GM21526 (cell line): ENCODE data around the gene GPSM1.

Experiments
- ATAC-seq: cut with Tn5 transposase; IDR thresholded peaks from one replicate; pipeline ENCODE4 v1.9.1; 2021; ENCODE audit warnings: moderate library complexity; ENCODE audit not compliant: unreplicated experiment, low FRiP score

The GPSM1 gene

DNA sequence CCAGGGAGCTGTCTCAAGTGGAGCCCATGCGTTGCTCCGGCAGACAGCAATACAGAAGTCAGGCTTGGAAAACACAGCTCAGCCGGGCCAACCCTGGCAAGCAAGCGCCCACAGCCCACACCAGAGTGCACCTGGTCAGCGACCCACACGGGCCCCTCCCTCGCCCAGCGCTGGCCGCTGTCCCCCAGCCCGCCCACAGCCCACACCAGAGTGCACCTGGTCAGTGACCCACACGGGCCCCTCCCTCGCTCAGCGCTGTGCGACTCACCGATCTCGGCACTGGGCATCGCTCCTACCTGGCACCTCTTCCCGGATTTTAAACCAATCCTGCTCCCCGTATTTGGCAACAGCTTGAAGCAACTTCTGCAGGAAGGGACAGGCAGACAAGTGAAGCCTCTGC is 59.9 kb downstream of the GPSM1 start:
- ATAC-seq = no peak

DNA sequence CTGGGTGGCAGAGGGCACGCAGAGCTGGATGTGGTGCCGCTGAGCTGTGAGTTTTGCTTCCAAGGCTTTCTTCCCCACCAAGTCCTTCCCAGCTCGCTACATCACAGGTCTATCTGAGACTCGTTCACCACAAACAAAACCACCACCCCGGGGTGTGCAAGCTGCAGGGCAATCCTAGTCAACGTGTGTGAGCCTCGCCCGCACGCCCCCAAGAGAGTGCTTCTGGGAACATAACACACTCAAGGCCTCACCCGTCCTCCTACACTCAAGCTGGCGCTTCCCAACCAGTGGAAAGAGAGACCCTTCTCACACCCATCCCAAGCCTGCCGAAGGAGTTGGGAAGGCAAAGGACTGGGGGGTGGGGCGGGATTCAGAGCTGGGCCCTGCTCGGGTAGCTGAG is 62.1 kb downstream of the GPSM1 start:
- ATAC-seq = no peak

DNA sequence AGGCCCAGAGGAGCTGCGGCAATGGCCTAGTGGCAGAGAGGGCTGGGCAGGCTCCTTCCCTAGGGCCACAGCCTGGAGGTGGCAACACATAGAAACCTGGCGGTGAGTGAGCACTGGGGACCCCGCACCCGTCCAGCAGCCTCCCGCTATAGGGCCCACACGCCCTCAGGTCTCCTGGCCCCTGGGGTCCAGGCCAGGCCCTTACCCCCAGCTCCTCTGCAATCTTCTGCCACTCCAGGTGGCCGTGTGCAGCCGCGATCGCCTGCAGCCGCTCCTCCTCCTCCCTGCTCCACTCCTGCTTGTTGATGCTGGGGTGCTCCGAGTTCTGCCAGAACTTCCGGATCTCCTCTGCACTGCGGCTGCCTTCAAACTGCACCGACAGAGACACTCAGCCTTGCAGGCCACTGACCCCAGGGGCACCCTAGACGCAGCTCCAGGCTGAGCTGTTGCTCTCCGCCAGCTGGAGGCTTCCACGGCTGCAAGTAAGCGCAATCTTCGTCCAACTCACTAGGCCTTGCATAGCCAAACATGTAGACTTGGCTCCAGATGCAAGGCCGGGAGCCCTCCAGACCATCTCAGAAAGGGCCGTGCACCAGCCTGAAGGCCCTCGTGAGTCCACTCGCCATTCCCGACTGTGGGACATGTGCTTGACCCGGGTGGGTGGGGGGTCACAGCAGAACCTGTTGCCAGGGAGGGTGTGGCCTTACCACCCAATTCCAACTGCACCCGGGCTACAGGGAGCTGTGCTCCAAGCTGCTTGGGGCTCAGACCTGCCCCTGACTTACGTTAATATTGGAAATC is 64.6 kb downstream of the GPSM1 start:
- no peak for ATAC-seq

DNA sequence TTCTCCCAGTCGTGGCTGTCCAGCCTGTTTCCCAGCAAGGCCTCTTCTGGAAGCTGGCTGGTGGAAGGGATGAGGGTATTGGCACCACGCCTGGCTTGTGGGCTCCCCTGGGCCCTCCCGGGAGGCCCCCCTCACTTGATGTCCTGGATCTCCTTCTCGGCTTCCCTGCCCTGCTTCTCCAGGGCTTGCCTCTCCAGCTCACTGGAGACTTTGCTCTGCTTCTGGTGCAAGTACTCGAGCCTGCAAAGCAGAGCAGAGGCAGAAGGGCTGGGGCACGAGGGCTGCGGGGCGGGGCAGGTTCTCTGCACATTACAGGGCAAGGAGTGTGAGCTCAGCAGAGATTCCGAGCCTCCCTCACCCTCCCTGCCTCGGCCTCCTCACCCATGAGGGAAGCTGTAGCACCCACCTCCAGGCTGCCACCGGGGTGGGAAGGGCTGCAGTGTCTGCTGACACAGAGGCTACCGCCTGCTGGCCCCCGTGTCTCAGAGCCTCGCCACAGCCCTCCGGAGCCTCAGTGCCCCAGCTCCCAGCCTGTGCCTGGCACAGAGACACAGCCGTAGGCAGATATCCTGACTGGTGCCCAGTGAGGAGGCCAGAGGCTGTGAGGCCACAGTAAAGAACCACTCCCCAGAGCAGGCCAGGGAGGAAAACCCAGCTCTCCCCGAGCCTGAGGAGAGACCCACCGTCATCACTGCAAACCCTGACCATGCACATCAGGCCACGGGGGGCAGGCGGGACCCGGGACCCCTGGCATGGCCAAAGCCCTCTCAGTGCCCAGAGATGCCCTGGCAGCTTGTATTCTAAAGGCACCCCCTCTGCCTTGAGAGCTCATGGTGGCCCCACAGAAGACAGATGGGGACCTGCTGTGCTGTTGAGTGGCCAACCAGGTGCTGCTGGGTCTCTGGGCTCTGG is 65.5 kb downstream of the GPSM1 start:
- no peak for ATAC-seq

DNA sequence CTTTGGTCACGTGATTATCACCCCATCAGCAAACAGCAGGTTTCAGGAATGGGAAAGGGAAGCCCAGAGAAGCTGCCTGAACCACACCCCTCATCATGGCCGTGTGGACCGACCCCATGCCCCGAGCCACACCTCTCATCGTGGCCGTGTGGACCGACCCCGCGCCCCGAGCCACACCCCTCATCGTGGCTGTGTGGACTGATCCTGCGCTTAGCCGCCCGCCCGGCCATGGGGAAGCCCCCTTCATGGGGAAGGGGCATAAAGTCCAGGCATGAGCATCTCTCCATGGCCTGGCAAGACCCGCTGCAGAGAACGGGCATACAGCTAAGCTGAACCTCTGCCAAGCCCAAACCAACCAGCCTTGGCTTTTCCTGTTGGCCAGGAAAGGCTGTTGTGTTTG is 66.2 kb downstream of the GPSM1 start:
- no peak for ATAC-seq

DNA sequence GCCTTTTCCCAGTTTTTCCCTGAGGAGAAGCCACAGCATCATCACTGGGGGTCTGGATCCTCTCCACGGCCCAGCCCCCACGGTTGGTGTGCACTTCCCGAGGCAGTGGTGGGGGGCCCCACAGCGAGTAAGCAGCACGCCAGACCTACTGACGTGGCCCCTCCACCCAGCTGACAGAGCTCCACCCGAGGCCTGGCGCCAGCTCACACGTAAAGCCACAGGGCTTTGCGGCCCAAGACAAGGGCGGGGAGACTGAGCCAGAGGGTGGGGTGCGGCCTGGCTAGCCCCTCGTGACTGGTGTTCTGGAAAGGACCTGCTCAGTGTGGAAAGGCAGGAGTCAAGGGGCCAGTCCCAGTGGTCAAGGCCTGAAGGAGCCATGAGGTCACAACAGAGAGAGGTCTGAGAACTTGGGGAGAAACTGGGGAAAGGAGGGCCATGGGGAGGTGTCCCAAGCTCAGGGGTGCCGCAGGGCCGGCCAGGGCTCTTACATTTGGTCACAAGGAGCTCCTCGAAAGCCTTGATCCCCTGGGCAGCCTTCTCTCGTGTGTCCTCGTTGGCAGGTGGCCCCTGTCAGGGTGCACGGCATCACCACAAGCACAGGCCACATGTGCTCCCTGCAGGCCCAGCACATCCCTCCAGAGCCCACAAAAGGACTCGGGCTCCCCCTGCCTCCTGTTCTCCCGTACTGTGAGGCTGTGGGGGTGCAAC is 67.1 kb downstream of the GPSM1 start:
- ATAC-seq = no peak

DNA sequence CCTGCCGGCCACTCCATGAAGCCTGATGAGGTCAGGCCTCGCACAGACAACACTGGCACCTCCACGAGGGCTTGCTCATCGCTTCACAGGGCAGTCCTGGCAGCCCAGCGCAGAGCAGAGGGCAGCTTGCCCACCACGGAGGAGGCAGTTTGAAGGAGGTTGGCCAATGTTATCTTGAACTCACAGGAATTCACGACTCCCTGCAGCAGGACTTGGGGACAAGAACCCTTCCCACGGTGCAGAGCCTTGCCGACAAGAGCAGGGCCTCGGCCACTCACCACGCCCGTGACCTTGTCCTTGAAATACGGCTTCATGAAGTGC is 67.6 kb downstream of the GPSM1 start:
- ATAC-seq = no peak

DNA sequence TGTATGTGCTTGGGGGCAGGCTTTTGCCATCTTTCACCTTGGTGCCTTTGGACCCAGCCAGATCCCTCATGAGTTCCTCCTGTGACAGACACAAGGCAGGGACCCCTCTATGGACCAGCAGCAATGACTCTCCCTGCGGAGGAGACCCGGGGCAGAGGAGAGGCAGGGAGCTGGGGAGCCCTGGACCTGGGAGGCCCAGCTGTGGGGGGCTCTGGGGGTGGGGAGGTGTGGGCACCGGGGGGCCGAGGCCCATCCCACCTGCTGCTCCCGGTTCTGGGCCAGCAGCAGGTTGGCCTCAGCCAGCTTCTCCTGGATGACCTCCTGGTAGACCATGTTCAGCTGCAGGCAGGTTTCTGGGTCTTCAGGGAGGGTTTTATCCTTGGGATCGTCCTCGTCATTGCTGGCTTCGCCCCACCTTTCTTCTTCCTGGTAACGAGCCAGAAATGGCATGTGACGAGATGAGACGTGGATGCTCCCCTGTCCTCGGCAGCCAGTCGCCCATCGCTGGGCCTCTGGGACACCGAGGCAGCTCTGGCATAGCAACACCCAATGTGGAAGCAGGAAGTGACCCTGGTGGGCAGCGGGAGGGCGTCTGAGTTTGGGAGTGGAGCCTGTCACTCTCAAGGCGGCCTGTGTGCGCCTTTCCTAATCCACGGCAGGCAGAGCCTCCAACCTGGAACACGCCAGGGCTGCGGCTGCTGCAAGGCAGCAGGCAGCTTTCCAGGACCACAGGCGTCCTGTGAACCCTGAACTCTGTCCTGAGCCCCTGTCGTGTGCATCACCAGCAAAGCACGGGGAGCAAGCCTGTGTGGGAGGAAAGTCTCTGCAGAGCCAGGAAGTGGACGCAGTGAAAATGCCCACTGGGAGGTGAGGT is 68.2 kb downstream of the GPSM1 start:
- no peak for ATAC-seq

DNA sequence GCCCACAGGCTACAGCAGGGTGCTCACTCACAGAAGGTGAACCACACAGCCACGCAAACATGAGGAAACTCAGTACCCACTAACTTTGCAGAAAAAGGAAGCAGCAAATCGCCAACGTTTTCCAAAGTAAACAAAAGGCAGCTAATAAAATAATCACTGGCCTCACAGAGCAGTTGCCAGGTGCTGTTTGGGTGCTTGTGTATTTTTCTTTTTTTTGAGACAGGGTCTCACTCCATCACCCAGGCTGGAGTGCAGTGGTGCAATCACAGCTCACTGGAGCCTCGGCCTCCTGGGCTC is 68.8 kb downstream of the GPSM1 start:
- no peak for ATAC-seq

DNA sequence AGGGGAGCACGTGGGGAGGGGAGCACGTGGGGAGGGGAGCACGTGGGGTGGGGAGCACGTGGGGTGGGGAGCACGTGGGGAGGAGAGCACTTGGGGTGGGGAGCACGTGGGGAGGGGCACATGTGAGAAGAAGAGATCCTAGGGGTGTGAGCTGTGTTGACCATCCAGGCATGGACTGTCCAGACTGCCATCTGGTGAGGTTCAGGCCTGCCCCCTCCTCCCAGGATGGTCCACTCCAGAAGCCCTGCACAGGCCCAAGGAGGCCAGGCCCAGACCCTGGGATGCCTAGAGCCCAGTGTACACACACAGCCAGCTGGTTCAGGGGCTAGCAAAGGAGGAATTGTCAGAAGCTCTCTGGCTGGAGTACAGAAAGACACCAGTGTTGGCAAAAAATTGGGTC is 70.3 kb downstream of the GPSM1 start:
- no peak for ATAC-seq

DNA sequence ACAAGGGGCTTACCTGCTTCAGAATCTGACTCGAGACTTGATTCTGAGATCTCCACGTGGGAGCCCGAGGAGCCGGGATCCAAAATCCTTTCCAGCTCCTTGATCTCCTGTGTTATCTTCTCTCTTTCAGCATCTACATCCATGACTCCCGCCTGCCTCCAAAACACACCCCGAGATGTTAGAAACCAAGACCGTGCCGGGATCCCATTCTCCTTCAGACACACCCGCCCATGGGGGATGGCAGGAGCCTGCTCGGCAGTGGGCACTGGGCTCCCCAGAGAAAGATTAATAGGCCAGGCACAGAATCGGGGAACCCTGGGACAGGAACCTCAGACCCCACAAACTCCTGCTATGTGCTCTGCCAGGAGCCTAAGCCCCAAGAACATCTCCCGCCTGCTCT is 70.9 kb downstream of the GPSM1 start:
- no peak for ATAC-seq

DNA sequence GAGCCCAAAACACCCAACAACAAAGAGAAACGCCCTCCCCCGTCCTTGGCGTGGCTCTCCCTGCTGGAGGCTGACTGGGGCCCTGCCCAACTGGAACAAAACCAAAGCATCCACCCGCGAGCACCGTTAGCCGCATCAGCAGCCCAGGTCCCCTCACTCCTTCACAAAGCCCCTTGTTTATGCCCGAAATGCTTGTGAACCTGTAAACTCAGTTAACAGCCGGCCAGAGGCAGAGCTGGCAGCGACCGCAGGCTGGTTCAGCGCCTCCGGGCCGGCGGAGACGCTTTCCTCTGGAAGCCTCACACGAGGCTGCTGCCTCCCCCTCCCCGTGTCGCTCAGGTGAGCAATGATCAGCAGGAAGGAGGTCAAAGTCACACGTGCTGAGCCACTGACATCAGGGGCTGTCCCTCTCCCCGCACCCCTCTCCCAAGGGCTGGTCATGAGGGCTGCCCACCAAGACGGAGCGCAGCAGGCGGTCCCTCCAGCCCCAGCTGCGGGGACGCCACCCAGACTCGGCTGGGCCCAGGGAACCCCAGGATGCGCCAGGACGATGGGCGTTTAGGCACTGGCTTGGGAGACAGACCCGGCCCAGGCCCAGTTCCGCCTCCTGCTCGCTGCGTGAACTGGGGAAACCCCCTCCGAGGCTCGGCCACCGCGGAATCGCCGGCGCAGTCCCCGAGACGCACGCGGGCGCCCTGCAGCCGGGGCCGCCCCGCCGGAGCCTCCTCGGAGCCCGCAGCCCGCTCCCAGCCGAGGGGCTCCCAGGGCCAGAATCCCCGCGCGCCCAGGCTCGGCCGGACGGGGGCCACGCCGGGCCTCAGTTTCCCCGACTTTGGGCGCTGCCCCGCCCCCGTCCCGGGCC is 72.1 kb downstream of the GPSM1 start:
- ATAC-seq = no peak

DNA sequence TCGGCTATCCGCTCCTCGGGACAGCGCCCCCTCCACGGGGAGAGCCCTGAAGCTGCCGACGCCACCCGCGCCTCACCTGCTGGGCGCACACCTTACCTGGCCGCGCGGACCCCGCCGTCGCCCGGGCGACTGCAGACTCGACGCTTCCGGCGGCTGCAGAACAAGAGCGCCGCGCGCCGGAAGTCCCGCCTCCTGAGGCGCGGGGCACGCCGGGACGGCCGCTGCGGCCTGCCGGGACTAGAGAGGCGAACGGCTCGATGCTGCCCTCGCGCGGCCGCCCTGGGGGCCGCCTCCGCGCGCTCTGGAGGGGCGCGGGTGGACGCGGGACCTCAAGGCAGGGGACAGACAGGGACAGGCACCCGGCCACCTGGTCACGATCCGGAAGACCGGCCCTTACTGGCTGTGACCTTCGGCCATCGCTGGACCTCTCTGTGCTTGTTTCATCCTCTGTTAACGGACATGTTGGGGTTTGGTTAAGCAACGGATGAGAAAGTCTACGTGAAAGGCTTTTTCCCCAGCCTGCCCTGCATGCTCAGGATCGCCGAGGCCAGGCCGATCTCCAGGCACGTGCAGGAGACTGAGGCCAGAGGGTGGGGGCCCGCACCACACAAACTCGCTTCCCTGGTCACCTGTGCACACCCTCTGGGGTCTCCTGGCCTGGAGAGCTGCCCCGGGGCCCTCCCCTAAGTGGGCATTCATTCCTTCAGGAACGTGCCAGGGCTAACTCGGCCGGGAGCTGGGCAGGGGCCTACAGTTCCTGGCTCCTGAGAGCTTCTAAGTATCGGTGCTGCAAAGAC is 72.9 kb downstream of the GPSM1 start, which contains the start of gene SNAPC4:
SNAPC4 (minus strand) TSS at position 133 of the 797 bp plus-strand sequence. CDS start 1,742 bp downstream, outside the sequence.
- ATAC-seq = peak; percentile 66

DNA sequence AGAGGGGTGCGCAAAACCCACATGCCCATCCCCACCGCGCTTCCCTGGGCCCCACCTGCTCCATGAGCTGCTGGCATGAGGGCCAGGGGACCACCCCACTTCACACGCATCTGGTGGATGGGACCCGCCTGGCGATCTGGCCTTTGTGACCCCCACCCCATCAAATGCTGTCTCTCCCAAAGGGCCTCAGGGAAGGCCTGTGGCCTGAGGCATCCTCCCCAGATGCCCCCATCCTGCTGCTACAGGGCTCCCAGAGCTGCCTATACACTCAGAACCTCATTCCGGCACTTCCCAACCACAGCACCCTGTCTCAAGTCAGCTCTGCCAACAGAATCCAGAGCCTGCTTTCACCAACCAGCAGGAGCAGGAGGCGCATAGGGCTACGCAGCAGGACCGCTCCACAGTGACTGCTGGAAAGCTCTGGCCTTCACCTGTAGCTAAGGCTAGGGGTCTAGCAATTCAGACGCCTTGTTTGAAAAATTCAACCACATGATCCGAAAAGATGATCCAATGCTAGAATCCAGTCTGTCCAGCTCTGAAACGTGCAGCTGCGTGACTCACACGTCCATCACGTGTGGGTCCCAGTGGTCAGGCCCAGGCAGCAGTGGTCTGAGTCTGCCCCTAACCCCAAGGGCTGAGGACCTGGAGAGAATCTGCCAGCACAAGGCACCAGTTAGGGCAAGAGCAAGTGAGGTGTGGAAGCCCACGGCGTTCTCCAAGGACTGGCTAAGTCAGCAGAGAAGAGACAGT is 74.0 kb downstream of the GPSM1 start:
- ATAC-seq = no peak

DNA sequence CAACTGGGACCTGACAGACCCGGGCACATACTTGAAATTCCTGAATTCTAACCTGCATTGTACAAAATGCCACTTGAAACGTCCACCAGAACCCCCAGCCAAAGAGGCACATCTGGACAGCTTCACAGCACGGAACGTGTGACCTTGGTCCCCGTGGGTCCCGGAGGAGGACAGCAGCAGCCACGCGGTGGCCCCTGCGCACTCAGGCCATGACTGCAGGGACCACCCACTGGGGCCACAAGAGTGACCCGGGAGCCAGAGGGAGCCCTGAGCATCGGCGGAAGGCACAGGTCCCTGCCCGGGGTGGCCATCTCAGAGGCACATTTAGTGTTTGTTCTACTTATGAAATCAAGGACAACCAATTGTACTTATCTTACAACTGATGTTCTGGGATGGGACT is 74.7 kb downstream of the GPSM1 start:
- no peak for ATAC-seq

DNA sequence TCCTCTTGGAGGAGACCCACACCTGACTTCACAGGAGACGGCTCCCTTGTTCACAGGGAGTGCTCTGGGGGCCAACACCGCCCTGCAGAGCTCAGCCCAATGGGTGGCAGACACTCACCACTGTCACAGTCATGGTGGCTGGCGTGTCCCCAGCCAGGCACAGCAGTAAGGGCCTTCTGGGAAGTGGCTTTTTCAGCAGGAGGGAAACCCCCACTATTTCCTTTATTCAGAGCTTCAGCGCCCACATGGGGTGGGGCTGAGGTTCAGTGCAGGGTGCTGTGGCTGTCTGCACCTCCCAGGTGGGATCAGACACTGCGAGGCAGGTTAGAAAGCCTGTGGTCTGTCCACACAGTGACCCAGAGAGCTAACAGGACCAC is 76.2 kb downstream of the GPSM1 start:
- no peak for ATAC-seq

DNA sequence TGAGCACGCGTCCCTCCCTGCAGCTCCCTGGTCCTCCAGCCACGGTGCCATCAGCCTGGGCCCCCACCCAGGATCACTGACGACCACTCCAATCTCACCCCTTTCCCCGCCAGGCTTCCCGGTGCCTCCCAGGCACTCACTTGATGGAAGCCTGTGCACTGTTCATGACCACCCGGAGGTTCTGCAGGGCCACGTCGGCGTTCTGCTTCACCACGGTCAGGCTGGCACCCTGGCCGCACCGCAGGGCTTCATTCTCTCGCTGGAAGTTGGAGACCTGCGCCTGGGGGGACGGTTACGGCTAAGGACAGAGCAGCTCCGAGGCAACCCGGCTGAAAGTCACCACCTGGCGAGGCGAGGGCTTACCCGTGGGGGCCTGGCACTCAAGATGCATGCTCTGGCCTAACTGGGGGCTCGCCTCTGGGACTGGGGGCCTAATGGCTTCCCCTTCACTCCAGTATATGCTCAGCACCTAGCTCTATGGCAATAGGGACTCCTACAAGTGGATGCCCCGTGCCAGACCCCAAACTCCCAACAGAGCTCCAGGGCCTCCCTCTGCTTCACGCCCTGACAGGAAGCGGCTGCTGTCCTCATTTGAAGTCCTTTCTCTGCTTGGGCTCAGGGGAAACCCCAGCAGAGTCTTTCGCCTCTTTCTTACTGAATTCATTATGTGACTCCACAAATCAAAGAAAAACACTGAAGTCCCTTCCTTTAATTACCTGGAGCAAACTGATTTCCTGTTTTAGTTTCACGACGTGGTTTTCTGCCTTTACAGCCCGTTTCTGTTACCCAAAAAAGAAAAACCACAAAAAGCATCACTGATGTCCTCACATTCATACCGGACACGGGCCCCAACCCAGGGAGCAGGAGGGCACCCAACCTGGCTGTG is 76.8 kb downstream of the GPSM1 start:
- ATAC-seq = no peak
